Endodermal cell (in vitro differentiated cells): ENCODE measurements around the gene TEX14. TPM values are rescaled to one million over a fixed set of nuclear protein-coding genes. Genes with fewer than 3 reads are reported as not detected.

ENCODE experiments used
- DNase-seq: peaks from one replicate; pipeline ENCODE4 v3.0.0-alpha.2; 2017
- H3K27ac ChIP-seq: 2 replicates; pipeline ENCODE4 v1.5.1; 2013; ENCODE audit warnings: mild to moderate bottlenecking, low read depth, low read length, moderate library complexity
- H3K27me3 ChIP-seq: 2 replicates; pipeline ENCODE4 v1.6.1; 2013; ENCODE audit warnings: mild to moderate bottlenecking, low read length, moderate library complexity; ENCODE audit not compliant: insufficient read depth, control insufficient read depth, poor library complexity, severe bottlenecking
- H3K36me3 ChIP-seq: 2 replicates; pipeline ENCODE4 v1.7.0; 2013; ENCODE audit warnings: mild to moderate bottlenecking, low read length, moderate library complexity; ENCODE audit not compliant: control insufficient read depth, insufficient read depth
- H3K4me1 ChIP-seq: one replicate; pipeline ENCODE4 v1.7.0; 2013; ENCODE audit warnings: low read length; ENCODE audit not compliant: control insufficient read depth, insufficient read depth
- H3K4me3 ChIP-seq: 2 replicates; pipeline ENCODE4 v1.5.1; 2013; ENCODE audit warnings: mild to moderate bottlenecking, low read length, moderate library complexity
- H3K9ac ChIP-seq: 2 replicates; pipeline ENCODE4 v1.6.1; 2013; ENCODE audit warnings: mild to moderate bottlenecking, low read length, moderate library complexity; ENCODE audit not compliant: poor library complexity, severe bottlenecking; ENCODE audit errors: extremely low read depth
- H3K9me3 ChIP-seq: 2 replicates; pipeline ENCODE4 v1.6.1; 2013; ENCODE audit warnings: mild to moderate bottlenecking, low read length, moderate library complexity; ENCODE audit not compliant: control insufficient read depth
- H3K27ac Mint-ChIP-seq: 2 replicates; pipeline ENCODE4 v1.8.0; 2020; ENCODE audit warnings: mixed read lengths
- H3K27me3 Mint-ChIP-seq: 2 replicates; pipeline ENCODE4 v1.8.0; 2021; ENCODE audit warnings: mild to moderate bottlenecking, mixed read lengths; ENCODE audit not compliant: insufficient read depth
- H3K36me3 Mint-ChIP-seq: 2 replicates; pipeline ENCODE4 v1.8.0; 2020; ENCODE audit warnings: low read depth, mixed read lengths
- H3K4me1 Mint-ChIP-seq: 2 replicates; pipeline ENCODE4 v1.8.0; 2020; ENCODE audit warnings: mixed read lengths
- H3K4me3 Mint-ChIP-seq: 2 replicates; pipeline ENCODE4 v1.8.0; 2020; ENCODE audit warnings: mild to moderate bottlenecking, moderate library complexity, mixed read lengths
- H3K9me3 Mint-ChIP-seq: 2 replicates; pipeline ENCODE4 v1.8.0; 2020; ENCODE audit warnings: mild to moderate bottlenecking, mixed read lengths
- WGBS, 2 experiments: methylation state at CpG; one replicate each; pipeline versions ENCODE4 v1.1.5 to v1.1.7; 2013; ENCODE audit warnings: missing lambda C conversion rate in 2 of 2, mixed read lengths in 1 of 2; ENCODE audit not compliant: insufficient coverage in 1 of 2, insufficient read length in 1 of 2; 5-methylcytosine and 5-hydroxymethylcytosine counted together
- total RNA-seq, 2 donors: library from RNA; stranded (reverse); fragmentation: NEBNext Ultra II Directional in 1 of 2; extraction: Animal tissue kit (Norgen Biotek cat#: 25700) in 1 of 2; gene quantifications; 2 replicates in 1 of 2; 3 replicates in 1 of 2; pipeline ENCODE4 v1.2.1, GENCODE V29; 2021
- TF ChIP-seq, protein P1 (sequence below): fragments of 200-600 bp; sonication (generic); conservative IDR thresholded peaks from 2 replicates; pipeline ENCODE4 v1.5.0; 2021; ENCODE audit warnings: antibody characterized with exemption, mild to moderate bottlenecking

The TEX14 gene
- total RNA-seq, 2 donors from 2014 or later = 0.09 to 0.18 TPM

DNA sequence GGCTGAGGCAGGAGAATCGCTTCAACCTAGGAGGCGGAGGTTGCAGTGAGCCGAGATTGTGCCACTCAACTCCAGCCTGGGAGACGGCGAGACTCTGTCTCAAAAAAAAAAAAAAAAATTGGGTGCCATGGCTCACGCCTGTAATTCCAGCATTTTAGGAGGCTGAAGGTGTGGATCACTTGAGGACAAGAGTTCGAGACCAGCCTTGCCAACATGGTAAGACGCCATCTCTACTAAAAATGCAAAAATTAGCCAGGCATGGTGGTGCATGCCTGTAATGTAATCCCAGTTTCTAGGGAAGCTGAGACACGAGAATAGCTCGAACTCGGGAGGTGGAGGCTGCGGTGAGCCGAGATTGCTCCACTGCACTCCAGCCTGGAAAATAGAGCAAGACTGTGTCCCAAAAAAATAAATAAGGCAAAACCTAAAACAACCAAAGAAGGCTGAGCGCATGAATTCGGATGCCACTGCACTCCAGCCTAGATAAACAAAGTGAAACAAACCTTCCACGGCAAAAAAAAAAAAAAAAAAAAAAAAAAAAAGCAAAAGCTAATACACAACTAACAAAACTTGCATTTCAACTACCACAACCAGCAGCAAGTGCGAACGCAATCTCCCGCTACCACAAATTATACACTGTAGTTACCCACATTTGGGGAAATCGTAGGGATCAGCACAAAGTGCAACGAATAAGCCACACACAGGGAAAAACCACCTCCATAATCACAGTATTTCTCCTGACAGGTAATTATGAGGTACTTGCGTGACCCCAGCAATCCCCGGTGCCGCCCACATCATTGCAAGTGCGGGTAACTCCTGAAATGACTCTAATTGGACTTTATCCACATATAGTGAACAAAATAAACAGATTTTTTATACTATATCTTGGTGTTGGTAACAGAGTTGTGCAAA lies 25.6 kb downstream of the TEX14 start:
- H3K4me3 ChIP-seq = no peak overlapping the region
- Mint-ChIP-seq H3K9me3 (no peaks in the 10 kb centered on the region), H3K4me3 (no peak overlapping the region)

DNA sequence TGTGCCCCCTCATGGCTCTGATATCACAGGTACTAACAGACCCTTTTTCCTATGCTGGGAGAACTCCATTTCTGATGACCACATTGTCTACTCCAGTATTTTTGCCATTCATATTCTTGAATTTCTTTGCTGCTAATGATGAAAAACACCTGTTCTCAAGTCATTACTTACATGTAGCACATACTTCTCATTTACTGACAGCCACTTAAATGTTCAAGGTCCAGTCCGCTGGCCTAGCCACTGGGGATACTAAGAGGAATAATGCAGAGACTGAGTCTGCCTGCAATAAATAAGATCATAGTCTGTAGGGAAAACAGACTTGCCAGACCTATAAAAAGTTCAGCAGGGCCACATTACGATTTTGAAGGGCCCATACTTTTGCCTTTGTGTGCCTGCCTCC lies 27.5 kb downstream of the TEX14 start:
- TF ChIP-seq, protein P1, sequence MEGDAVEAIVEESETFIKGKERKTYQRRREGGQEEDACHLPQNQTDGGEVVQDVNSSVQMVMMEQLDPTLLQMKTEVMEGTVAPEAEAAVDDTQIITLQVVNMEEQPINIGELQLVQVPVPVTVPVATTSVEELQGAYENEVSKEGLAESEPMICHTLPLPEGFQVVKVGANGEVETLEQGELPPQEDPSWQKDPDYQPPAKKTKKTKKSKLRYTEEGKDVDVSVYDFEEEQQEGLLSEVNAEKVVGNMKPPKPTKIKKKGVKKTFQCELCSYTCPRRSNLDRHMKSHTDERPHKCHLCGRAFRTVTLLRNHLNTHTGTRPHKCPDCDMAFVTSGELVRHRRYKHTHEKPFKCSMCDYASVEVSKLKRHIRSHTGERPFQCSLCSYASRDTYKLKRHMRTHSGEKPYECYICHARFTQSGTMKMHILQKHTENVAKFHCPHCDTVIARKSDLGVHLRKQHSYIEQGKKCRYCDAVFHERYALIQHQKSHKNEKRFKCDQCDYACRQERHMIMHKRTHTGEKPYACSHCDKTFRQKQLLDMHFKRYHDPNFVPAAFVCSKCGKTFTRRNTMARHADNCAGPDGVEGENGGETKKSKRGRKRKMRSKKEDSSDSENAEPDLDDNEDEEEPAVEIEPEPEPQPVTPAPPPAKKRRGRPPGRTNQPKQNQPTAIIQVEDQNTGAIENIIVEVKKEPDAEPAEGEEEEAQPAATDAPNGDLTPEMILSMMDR = no peak
- no peaks in the 10 kb centered on the region for H3K9me3 ChIP-seq
- no peaks in the 10 kb centered on the region for H3K4me1 ChIP-seq
- 89 to 100% methylated on average over 1 to 2 of the region's 2 CpGs for WGBS, 2 experiments
- peaks cover 3% of the 10 kb centered on the region for H3K27me3 Mint-ChIP-seq
- no peaks in the 10 kb centered on the region for H3K9me3 Mint-ChIP-seq
- no peaks in the 10 kb centered on the region for H3K36me3 Mint-ChIP-seq
- no peak overlapping the region for H3K9ac ChIP-seq
- H3K27ac Mint-ChIP-seq = no peak overlapping the region
- DNase-seq = no peak
- no peak overlapping the region for H3K27ac ChIP-seq
- H3K27me3 ChIP-seq = peaks cover 8% of the 10 kb centered on the region
- no peaks in the 10 kb centered on the region for H3K36me3 ChIP-seq
- H3K4me3 ChIP-seq = no peak overlapping the region
- peaks cover 4% of the 10 kb centered on the region for H3K4me1 Mint-ChIP-seq
- no peak overlapping the region for H3K4me3 Mint-ChIP-seq

More for the DNA sequence above, 25.6 kb downstream of the TEX14 start:
- no peaks in the 10 kb centered on the region for H3K4me1 ChIP-seq
- no peak for DNase-seq
- H3K4me1 Mint-ChIP-seq = peaks cover 10% of the 10 kb centered on the region
- H3K27ac Mint-ChIP-seq = no peak overlapping the region
- TF ChIP-seq, protein P1 = no peak
- no peaks in the 10 kb centered on the region for H3K9me3 ChIP-seq
- H3K27me3 Mint-ChIP-seq = peaks cover 3% of the 10 kb centered on the region
- no peak overlapping the region for H3K27ac ChIP-seq
- 93 to 96% methylated on average over 17 to 25 of the region's 25 CpGs for WGBS, 2 experiments
- H3K36me3 ChIP-seq = no peaks in the 10 kb centered on the region
- peaks cover 8% of the 10 kb centered on the region for H3K27me3 ChIP-seq
- H3K36me3 Mint-ChIP-seq = no peaks in the 10 kb centered on the region
- H3K9ac ChIP-seq = no peak overlapping the region

DNA sequence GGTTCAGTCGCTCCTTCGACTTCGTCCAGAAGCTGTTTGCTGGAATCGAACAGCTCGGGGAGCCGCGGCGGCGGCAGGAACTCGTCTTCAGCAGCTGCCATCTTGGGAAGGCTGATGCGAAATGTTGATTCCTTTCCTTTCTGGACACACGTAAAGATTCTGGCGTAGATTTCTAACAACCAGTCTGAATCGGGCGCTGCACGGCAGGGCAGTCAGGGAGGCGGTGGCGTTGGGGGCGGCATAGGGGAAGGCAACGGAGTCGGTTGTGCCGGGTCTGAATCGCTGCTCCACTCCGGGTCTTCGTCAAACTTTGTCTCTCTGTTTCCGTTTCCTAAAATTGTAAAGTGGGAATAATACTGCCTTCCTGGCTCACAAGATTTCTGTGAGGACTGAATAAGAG lies 30.3 kb downstream of the TEX14 start:
- Mint-ChIP-seq H3K36me3 (no peaks in the 10 kb centered on the region), H3K27ac (no peak overlapping the region), H3K4me1 (peaks cover 4% of the 10 kb centered on the region), H3K9me3 (peaks cover 3% of the 10 kb centered on the region), H3K4me3 (no peak overlapping the region), H3K27me3 (no peaks in the 10 kb centered on the region)
- no peak for DNase-seq
- TF ChIP-seq, protein P1 = no peak
- H3K4me1 ChIP-seq = no peaks in the 10 kb centered on the region
- 94% methylated on average over 16 to 26 of the region's 26 CpGs for WGBS, 2 experiments
- no peaks in the 10 kb centered on the region for H3K9me3 ChIP-seq
- no peak overlapping the region for H3K27ac ChIP-seq
- no peaks in the 10 kb centered on the region for H3K36me3 ChIP-seq
- no peak overlapping the region for H3K9ac ChIP-seq
- H3K27me3 ChIP-seq = no peaks in the 10 kb centered on the region
- no peak overlapping the region for H3K4me3 ChIP-seq
